GM19099 (cell line): ENCODE data around the gene UBASH3A.

Source experiments
- POLR2A ChIP-seq: IDR thresholded peaks from 3 replicates; pipeline ENCODE4 v1.6.1; 2011; ENCODE audit warnings: low read depth; ENCODE audit not compliant: insufficient read length; ENCODE audit errors: extremely low read depth

UBASH3A gene

DNA sequence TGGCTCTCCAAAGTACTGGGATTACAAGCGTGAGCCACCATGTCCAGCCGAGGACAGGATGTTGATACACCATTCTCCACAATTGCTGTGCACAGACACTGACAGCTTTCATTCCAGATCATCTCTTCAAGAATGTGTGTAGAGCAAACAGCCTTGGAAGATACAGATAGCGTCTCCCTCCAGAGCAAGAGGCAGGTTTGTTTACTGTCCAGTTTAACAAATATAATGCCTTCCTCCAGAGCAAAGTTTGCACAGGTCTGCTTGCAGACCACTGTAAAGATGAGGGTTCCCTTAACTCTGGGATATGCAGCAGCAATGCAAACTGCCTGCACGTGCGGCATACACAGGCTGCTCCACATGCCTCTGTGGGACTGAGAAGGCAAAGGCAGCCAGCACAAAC lies 12.4 kb upstream of the UBASH3A start:
- TF ChIP-seq POLR2A = no peak

DNA sequence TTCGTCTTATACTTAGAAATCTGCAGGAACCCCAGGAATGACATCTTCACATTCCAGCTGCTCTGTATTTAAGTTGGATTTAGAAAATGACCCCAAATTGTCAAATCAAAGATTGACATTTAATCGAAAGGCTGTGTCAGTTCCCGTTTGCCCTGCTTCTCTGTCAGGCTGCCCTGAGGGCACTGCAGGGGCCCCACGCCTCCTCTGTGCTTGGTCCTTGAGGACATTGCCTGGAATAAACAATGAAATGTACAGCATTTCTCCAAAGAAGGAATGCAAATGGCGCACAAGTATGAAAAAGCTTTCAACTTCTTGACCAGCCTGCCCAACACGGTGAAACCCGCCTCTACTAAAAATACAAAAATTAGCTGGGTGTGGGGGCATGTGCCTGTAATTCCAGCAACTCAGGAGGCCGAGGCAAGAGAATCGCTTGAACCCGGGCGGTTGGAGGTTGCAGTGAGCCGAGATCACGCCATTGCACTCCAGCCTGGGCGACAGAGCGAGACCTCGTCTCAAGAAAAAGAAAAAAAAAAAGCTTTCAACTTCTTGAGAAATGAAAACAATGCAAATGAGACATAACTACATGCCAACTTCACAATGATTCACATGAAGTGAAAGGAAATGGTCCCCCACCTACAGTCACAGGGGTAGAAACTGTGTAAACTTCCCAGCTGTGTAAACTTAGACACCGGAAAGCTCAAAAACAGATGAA lies 10.8 kb upstream of the UBASH3A start:
- no peak for TF ChIP-seq POLR2A

DNA sequence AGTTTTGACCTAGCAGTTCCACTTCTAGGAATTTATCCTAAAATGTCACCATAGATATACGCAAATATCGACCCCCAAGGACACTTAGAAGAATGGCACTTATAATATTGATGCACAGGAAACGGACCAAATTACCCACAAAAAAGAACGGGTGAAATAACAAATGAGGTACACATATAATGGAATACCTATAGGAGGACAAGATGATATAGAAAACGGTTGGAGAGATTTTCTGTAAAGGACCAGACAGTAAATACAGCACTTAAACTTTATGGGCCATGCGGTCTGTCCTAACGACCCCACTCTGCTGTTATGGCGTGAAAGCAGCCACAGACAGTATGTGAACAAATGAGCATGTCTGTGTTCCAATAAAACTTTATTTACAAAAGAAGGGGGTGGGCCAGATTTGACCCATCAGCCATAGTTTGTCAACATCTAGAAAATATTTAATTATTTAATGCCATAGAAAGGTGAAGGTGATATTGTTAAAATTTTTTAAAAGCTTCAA lies 10.2 kb upstream of the UBASH3A start:
- TF ChIP-seq POLR2A = no peak

DNA sequence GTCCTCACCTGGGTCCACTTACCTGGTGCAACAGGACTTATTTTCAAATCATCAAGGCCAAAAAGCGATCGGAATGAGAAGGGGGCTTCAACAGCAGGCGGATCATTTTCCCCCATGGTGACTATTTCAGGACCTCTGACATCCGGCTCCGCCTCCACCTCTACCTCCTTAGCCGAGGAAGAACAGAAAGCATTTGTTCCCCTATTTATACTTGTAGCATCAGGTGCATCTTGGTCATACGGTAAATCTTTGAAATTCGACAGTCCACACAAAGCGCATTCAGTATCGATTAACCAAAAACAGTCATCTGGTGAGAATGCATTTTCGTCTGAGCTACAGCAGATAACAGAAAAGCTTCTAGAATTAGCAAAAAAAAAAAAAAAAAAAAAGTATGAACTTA lies 8.4 kb upstream of the UBASH3A start:
- no peak for TF ChIP-seq POLR2A

DNA sequence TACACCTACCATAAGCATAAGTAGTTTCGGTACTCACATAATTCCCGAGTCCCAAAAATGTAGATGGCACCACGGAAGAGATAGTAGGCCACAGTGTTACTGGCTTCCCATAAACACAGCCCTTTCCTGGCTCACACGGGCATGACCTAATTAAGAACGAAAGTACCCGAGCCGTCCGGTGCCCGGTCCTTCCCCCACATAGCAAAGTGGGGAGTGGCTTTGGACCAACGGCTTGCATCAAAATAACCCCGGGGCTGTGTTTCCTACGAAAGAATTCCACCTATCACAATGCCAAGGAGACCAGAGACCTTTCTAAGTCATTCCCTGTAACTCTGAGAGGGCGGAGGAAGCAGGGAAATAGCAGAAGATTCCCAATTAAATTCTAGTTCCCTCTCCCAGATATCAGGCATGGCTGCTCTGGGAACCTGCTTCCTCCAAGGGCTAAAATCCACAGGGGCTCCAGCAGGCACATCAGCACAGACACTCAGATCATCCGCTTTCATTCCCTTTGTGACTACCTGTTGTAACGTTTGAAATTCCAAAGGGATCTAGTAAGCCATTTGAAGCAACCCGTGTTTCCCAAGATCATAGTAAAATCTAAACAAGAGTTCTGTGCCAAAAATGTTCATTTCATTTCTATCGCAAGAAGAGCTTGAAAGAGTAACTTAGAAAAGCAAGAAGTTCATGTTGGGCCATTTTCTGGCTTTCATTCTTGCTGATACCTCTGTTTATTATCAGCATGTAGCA lies 7.6 kb upstream of the UBASH3A start, which contains the start of gene TMPRSS3:
TSS of gene TMPRSS3 (minus strand) at position 148 of the 747 bp plus-strand sequence. CDS start 635 bp downstream, outside the sequence.
- no peak for TF ChIP-seq POLR2A

DNA sequence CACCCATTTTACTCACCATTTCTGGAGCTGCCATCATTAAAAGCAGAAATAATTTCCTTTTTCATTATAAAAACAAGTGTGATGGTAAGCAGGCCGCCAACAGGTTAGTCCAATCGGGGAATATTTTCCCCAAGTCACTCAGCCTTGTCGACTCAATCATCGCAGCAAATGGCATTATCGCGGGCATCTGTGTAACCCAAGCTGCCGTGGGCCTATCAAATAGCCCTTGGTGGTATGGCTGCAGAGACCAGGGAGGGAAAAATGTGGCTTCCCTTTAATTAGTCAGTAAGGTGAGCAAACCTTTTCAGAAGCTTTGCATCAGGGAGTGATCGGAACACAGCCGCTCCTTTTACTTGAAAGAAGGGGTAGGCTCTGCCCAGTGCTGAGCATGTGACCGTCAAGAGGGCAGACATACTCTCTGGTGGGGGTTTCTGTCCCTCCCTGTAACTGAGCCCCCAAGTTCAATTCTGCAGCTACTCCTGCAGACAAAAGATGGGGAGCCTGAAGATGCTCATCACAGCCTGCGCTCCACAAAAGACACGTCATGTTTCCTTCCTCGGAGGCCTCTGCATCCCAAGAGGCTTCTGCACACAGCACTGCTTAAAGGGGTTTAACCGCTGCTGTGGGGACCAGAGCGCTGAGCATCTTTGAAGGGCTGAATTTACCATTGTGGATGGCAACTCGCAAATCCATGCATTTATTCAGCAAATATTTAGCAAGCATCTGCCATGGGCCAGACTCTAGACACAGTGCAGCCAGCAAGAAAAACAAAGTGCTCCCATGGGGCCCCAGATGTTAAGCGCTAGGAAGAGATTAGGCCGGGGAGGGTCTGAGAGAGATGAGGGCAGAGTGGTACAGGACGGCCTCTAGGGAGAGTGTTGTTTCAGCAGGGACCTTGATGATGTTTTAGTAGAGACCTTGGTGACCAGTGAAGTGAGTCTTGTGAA lies 6.6 kb upstream of the UBASH3A start:
- TF ChIP-seq POLR2A = no peak

DNA sequence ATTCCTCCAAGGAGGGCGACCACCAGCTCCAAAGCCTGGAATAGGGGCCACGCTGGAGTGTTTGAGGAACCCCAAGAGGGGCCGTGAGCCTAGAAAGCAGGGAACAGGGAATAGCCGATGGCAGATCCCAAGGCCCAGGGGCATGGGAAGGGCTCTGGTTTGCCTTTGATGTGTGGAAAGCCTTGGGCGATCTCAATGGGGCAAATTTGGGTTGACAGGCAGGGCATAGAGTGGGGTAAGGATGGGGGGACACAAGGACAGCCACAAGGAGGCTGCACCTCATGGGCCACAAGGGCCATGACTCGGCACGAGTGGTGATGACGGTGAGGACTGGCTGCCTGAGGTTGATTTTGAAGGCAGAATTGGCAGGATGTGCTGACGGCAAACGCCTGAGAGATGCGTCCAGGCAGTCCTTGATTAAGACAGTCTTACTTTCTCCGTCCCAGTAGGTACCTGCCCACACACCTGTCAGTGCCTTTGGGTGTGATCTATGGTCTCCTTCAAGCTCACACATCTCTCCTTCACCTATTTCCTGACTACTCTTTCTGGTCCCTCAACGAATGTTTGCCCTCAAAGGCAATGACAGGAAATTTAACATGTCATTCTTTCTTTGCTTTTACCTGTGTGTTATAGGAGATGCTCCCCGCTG lies 5.8 kb upstream of the UBASH3A start:
- TF ChIP-seq POLR2A = no peak

DNA sequence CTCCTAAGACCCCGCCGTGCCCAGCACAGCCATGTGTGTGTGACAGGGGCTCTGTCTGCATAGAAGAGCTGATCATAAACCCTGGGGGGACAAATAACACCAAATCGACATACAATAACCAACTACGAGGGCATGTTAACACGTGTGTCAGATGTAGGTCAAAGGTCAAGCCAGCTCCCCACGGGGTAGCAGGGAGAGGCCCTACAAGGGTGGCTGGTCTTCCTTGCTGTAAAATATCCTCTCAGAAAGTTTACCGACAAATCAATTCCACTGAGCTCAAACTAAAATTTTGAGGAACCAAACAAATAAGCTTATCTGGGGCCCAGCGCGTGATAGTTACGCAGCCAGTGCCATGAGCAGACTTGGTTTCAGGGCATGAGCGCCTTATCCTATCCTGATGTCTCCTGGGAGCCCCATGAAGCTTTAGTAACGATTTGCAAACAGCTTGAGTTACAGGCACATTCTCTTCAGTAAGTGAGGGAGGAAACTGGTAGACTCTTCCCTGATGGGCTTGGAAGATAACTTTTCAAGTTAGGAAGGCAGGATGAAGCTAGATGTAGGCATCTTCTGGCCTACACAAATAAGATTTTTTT lies 5.2 kb upstream of the UBASH3A start:
- TF ChIP-seq POLR2A = no peak

DNA sequence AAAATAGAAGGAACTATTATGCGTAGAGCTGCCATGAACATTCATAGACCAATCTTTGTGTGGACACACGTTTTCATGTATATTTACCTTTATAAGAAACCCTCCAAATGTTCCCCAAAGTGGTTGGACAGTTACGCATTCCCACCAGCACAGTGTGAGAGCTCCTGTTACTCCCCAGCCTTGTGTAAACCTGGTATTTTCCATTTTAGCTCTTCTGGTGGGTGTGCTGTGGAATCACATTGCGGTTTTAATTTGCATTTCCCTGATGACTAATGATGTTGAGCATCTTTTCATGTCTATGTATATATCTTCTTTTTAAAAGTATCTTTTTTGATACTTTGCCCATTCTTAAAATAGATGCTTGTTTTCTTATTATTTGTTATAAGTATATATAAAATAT lies 3.2 kb upstream of the UBASH3A start:
- TF ChIP-seq POLR2A = no peak

DNA sequence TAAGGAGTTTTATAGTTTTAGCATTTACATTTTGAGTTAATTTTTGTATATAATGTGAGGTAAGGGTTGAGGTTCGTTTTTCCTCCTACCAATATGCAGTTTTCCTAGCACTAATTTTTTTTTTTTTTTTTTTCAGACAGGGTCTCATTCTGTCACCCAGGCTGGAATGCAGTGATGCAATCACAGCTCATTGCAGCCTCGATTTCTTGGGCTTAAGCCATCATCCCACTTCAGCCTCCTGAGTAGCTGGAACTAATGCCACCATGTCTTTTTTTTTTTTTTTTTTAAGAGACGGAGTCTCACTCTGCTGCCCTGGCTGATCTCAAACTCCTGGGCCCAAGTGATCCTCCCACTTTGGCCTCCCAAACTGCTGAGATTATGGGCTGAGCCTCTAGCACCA lies 2.5 kb upstream of the UBASH3A start:
- TF ChIP-seq POLR2A = no peak

DNA sequence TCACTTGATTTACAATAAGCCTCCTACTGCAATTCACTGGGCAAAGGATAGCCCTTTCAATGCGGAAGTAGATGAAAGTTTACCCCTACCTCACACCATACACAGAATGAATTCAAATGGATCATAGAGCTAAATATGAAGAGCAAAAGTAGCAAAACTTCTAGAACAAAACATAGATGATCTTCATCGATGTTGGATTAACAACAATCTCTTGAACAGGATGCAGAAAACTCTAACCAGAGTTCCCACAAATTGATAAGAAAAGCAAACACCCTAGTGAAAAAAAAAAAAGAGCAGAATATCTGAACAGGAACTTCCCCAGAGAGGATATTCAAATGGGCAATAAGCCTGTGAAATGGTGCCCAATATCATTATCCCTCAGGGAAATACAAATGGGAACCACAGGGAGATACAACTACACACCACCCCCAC lies 1.9 kb upstream of the UBASH3A start:
- TF ChIP-seq POLR2A = no peak

DNA sequence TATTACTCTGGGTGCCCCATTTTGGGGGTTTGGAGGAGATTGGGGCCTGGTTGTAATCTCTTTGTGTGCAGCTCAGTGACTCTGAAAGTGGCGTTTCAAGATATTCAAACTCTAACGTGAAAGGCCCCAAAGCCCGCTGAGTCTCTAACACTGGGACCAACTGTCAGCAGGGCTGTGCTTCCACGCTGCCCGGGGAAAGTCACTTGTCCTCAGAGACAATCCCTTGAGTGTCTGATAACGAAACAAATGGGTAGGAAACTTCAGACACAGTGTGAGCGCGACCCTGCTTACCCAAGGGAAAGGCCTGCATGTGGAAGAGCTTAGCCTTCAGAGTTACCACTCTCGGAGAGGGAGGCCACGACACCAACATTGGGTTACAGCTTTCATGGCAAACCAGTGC lies 837 bp downstream of the UBASH3A start:
- TF ChIP-seq POLR2A = no peak

DNA sequence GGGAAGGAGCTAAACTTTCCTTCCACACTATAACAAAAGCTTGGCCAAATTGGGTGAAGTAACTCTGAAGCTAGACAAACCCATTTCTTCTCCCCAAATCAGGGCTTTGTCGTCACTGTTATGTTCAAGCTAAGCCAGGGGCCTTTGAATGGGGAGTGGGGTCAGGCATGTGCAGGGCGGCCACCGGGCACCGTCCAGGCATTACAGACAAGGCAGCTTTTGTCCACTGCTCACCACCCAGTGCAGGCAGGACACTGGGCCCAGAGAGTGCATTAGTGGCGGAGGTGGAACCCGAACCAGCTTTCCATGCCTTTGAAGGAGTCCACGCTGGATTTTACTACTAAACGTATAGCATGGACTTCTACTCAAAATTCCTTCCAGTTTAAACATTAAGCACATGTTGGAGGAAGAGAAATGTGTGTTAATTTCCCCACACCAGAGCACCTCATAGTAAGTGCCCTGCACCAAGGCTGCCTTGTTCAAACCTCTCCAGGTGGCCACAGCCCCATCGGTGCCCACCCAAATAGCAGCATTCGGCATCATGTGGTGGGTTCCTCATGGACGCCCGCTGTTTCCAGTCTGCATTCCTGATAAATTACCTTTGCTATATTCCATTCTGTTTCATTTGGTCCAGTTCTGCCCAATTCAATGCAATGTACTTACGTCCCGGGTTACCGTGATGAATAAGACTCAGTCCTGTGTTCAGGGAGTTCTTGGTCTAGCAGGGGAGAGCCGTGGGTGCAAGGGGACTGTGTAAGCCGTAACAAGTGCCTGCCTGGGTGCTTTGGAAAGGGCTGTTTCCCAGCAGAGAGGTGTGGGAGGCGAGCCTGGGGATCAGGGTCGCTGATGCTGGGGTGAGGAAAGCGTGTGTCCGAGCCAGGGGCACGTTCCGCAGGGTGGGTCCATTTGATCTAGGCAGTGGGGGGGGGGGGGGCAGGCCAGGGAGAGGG lies 1.6 kb downstream of the UBASH3A start:
- no peak for TF ChIP-seq POLR2A
